ENCODE results near the gene SUSD2.
"Not testable (repeated sequence)": the region's sequence is repeated elsewhere in the genome, so short reads cannot be mapped to it uniquely, and the experiment has no call there.

The SUSD2 gene

GRCh38 chr22:24189249-24190158, 8.2 kb downstream of the SUSD2 start:
- DNase-seq = peak; percentile 45 to 50

- no peak for DNase-seq
Measured at GRCh38 chr22:24190159-24190540, 8.9 kb downstream of the SUSD2 start.

GRCh38 chr22:24190596-24191208, 9.4 kb downstream of the SUSD2 start:
- DNase-seq = no peak

GRCh38 chr22:24191381-24191841, 10.1 kb downstream of the SUSD2 start:
- no peak for DNase-seq

- DNase-seq = no peak
Measured at GRCh38 chr22:24191893-24192292, 10.6 kb downstream of the SUSD2 start.

- no peak for DNase-seq
Measured at GRCh38 chr22:24198682-24199052, 17.4 kb downstream of the SUSD2 start.

GRCh38 chr22:24200619-24201212, 19.4 kb downstream of the SUSD2 start:
- DNase-seq = no peak

- DNase-seq = no peak
Measured at GRCh38 chr22:24201681-24202614, 20.7 kb downstream of the SUSD2 start.

- DNase-seq = not testable (repeated sequence)
Measured at GRCh38 chr22:24203856-24204255, 22.6 kb downstream of the SUSD2 start.

- no peak for DNase-seq
Measured at GRCh38 chr22:24205438-24206195, 24.3 kb downstream of the SUSD2 start.

GRCh38 chr22:24206460-24207263, 25.4 kb downstream of the SUSD2 start:
- not testable (repeated sequence) for DNase-seq

GRCh38 chr22:24207264-24208011, 26.2 kb downstream of the SUSD2 start:
- no peak for DNase-seq

GRCh38 chr22:24208012-24208749, 26.9 kb downstream of the SUSD2 start:
- DNase-seq = no peak

- DNase-seq = no peak
Measured at GRCh38 chr22:24209016-24209415, 27.7 kb downstream of the SUSD2 start.

GRCh38 chr22:24209687-24210086, 28.4 kb downstream of the SUSD2 start:
- DNase-seq = no peak

- DNase-seq = not testable (repeated sequence)
Measured at GRCh38 chr22:24210409-24210808, 29.1 kb downstream of the SUSD2 start.

GRCh38 chr22:24211716-24212115, 30.4 kb downstream of the SUSD2 start:
- not testable (repeated sequence) for DNase-seq

GRCh38 chr22:24213111-24213510, 31.8 kb downstream of the SUSD2 start:
- DNase-seq = not testable (repeated sequence)

Measured in stimulated activated CD4-positive, alpha-beta T cell treated with anti-CD3 and anti-CD28 coated beads, Interleukin-2, amount 100 ng/mL, for 48 hours (primary cell).